Epithelial cell of alveolus of lung (primary cell): ENCODE data around the gene TAS2R9. TPM values are rescaled to one million over a fixed set of nuclear protein-coding genes. Genes with fewer than 3 reads are reported as not detected.

ENCODE experiments used
- total RNA-seq: library from RNA; depleted of rRNA; stranded (reverse); fragments of >200 nt; gene quantifications from 2 replicates; pipeline ENCODE4 v1.2.1, GENCODE V29; 2015

TAS2R9 gene
- total RNA-seq, result not detected in 2 replicates

GRCh38 chr12:10810068-10810467 is at the start of gene TAS2R9:
Gene TAS2R9 (minus strand): TSS chr12:10810168. CDS start chr12:10810075, 93 bp downstream.

GRCh38 chr12:10849425-10849878 is 39.5 kb upstream of the TAS2R9 start, which contains the start of gene PRR4:
Gene PRR4 (minus strand): TSS chr12:10849475. CDS start chr12:10849437, 38 bp downstream.

GRCh38 chr12:10826258-10826657 is 16.3 kb upstream of the TAS2R9 start, which contains the start of gene TAS2R10:
Gene TAS2R10 (minus strand): TSS chr12:10826358. CDS start chr12:10826269, 89 bp downstream.

GRCh38 chr12:10807186-10807585 is 2.8 kb downstream of the TAS2R9 start, which contains the start of gene TAS2R8:
Gene TAS2R8 (minus strand): TSS chr12:10807286. CDS start chr12:10806980, 306 bp downstream.

GRCh38 chr12:10802587-10802986 is 7.4 kb downstream of the TAS2R9 start, which contains the start of gene TAS2R7:
Gene TAS2R7 (minus strand): TSS chr12:10802627. CDS start chr12:10802570, 57 bp downstream.

Other genes with a start within 250 kb of the TAS2R9 start
- gene MAGOHB, start 196.6 kb downstream of the TAS2R9 start, total RNA-seq, result 31.0 and 44.9 TPM in 2 replicates
- 2.3 TPM in 1 of 2 replicates, not detected in the other for gene STYK1, start 136.1 kb downstream of the TAS2R9 start, total RNA-seq
- 170 and 176 TPM in 2 replicates for gene YBX3, start 86.8 kb downstream of the TAS2R9 start, total RNA-seq
- not detected in 2 replicates for gene TAS2R7, start 7.5 kb downstream of the TAS2R9 start, total RNA-seq
- gene TAS2R8, start 2.9 kb downstream of the TAS2R9 start, total RNA-seq, result 0.08 TPM in 1 of 2 replicates, not detected in the other
- gene TAS2R10, start 16.2 kb upstream of the TAS2R9 start, total RNA-seq, result 0.40 TPM in 1 of 2 replicates, not detected in the other
- gene PRR4, start 39.3 kb upstream of the TAS2R9 start, total RNA-seq, result 0.64 and 1.3 TPM in 2 replicates
- 2.7 and 4.9 TPM in 2 replicates for gene PRH1, start 74.1 kb upstream of the TAS2R9 start, total RNA-seq
- gene TAS2R13, start 99.4 kb upstream of the TAS2R9 start, total RNA-seq, result under 0.01 and 2.8 TPM in 2 replicates
- 0.13 and 0.48 TPM in 2 replicates for gene PRH2, start 119.1 kb upstream of the TAS2R9 start, total RNA-seq
- gene TAS2R14, start 129.1 kb upstream of the TAS2R9 start, total RNA-seq, result 0.56 and 1.9 TPM in 2 replicates
- 0.13 and 0.16 TPM in 2 replicates for gene TAS2R50, start 176.7 kb upstream of the TAS2R9 start, total RNA-seq
- 0.64 and 0.65 TPM in 2 replicates for gene TAS2R20, start 188.1 kb upstream of the TAS2R9 start, total RNA-seq
- 0.40 TPM in 1 of 2 replicates, not detected in the other for gene TAS2R19, start 212.5 kb upstream of the TAS2R9 start, total RNA-seq
- gene TAS2R31, start 221.2 kb upstream of the TAS2R9 start, total RNA-seq, result 0.39 and 6.8 TPM in 2 replicates